PFSK-1 (cell line): Measurements from ENCODE around the gene FMNL1.

ENCODE experiments used
- FOXP2 ChIP-seq: optimal IDR thresholded peaks from 2 replicates; pipeline ENCODE3; 2011; ENCODE audit warnings: borderline replicate concordance, control low read depth, inconsistent platforms; ENCODE audit not compliant: insufficient read depth; ENCODE audit errors: extremely low read length, extremely low read depth
- POLR2AphosphoS5 ChIP-seq: IDR thresholded peaks from 2 replicates; pipeline ENCODE4 v1.6.1; 2012; ENCODE audit warnings: low read depth, mild to moderate bottlenecking, control low read depth, low read length, moderate library complexity
- SIN3A ChIP-seq: IDR thresholded peaks from 2 replicates; pipeline ENCODE4 v1.6.1; 2012; ENCODE audit warnings: mild to moderate bottlenecking, low read length, moderate library complexity, borderline replicate concordance; ENCODE audit not compliant: insufficient read depth
- TAF1 ChIP-seq: IDR thresholded peaks from 2 replicates; pipeline ENCODE4 v1.6.1; 2012; ENCODE audit warnings: low read length, control low read depth, borderline replicate concordance; ENCODE audit not compliant: insufficient read depth
- TF ChIP-seq, protein P1 (sequence below), 2 experiments: IDR thresholded peaks; 2 replicates each; pipeline versions ENCODE4 v1.6.1 to v1.8.0; 2011 to 2012; ENCODE audit warnings: low read depth in 2 of 2, low read length in 2 of 2, control low read depth in 1 of 2, inconsistent platforms in 1 of 2, mild to moderate bottlenecking in 1 of 2, moderate library complexity in 1 of 2; ENCODE audit not compliant: insufficient read depth in 1 of 2

The FMNL1 gene

GRCh38 chr17:45195424-45195823 is 26.3 kb upstream of the FMNL1 start:
- TF ChIP-seq, protein P1, sequence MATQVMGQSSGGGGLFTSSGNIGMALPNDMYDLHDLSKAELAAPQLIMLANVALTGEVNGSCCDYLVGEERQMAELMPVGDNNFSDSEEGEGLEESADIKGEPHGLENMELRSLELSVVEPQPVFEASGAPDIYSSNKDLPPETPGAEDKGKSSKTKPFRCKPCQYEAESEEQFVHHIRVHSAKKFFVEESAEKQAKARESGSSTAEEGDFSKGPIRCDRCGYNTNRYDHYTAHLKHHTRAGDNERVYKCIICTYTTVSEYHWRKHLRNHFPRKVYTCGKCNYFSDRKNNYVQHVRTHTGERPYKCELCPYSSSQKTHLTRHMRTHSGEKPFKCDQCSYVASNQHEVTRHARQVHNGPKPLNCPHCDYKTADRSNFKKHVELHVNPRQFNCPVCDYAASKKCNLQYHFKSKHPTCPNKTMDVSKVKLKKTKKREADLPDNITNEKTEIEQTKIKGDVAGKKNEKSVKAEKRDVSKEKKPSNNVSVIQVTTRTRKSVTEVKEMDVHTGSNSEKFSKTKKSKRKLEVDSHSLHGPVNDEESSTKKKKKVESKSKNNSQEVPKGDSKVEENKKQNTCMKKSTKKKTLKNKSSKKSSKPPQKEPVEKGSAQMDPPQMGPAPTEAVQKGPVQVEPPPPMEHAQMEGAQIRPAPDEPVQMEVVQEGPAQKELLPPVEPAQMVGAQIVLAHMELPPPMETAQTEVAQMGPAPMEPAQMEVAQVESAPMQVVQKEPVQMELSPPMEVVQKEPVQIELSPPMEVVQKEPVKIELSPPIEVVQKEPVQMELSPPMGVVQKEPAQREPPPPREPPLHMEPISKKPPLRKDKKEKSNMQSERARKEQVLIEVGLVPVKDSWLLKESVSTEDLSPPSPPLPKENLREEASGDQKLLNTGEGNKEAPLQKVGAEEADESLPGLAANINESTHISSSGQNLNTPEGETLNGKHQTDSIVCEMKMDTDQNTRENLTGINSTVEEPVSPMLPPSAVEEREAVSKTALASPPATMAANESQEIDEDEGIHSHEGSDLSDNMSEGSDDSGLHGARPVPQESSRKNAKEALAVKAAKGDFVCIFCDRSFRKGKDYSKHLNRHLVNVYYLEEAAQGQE (IDR thresholded peaks at IDR 0.05; ENCODE audit: insufficient read depth in 1 of 2, low read depth in 2 of 2, low read length in 2 of 2) = no peak
- TF ChIP-seq TAF1 (no peak), SIN3A (no peak), POLR2AphosphoS5 (no peak), FOXP2 (no peak)

- TF ChIP-seq, protein P1 (IDR thresholded peaks at IDR 0.05; ENCODE audit: insufficient read depth in 1 of 2, low read depth in 2 of 2, low read length in 2 of 2) = no peak
- TF ChIP-seq POLR2AphosphoS5 (no peak), SIN3A (no peak), TAF1 (no peak), FOXP2 (no peak)
Observed at GRCh38 chr17:45197108-45197507, 24.6 kb upstream of the FMNL1 start.

- no peak; the same call in 1 of the 2 replicates for TF ChIP-seq POLR2AphosphoS5
- peak; percentile 82 for TF ChIP-seq FOXP2
Observed at GRCh38 chr17:45197555-45198334, 23.9 kb upstream of the FMNL1 start.

DNA sequence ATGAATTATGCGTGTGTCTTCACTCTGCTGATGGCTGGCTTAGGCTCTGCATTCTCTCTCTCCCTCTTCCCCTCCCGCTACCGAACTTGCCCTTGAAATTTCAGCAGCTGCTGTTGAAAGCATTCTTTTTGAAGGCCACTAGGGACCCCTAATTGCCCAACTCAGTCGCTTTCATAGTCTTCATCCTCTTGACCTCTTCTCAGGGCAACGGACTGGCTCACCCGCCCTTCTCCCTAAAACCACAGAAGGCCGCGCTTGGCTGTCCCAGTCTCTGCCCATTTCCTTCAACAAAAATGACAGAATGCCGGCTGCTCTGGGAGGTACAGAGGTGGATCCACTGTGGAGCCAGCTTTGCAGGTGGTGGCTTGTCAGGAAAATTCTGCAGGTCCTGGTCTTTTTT is 21.0 kb upstream of the FMNL1 start:
- TF ChIP-seq SIN3A (no peak), TAF1 (no peak), POLR2AphosphoS5 (no peak), FOXP2 (no peak)
- TF ChIP-seq, protein P1 (IDR thresholded peaks at IDR 0.05; ENCODE audit: insufficient read depth in 1 of 2, low read depth in 2 of 2, low read length in 2 of 2) = no peak

DNA sequence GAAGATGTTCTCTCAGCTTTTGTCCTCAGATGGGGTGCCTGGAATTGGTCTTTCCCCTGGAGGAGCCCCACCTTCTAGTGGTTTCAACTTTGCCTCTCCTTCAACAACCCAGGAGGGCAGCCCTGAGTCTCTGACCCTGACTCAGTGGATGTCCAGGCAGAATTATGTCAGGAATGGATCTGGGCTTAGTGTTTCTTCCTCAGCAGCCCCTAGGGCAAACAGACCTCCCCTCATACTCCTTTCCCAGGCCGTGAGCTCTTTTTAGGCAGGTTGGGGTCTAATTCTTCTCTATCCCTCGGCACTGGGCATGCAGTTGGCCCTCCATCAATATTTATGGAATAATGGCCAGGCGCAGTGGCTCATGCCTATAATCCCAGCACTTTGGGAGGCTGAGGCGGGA is 20.2 kb upstream of the FMNL1 start:
- no peak for TF ChIP-seq POLR2AphosphoS5
- TF ChIP-seq FOXP2 = no peak
- TF ChIP-seq, protein P1 (IDR thresholded peaks at IDR 0.05; ENCODE audit: insufficient read depth in 1 of 2, low read depth in 2 of 2, low read length in 2 of 2) = no peak
- TF ChIP-seq SIN3A = no peak
- TF ChIP-seq TAF1 = no peak
